HepG2 (cell line): Measurements from ENCODE around the gene PGRMC2. TPM values are rescaled to one million over a fixed set of nuclear protein-coding genes. Genes with fewer than 3 reads are reported as not detected.

ENCODE experiments used
- AKAP8 ChIP-seq: sonication (generic); formaldehyde crosslinking; IDR thresholded peaks from 2 replicates; pipeline ENCODE4 v1.5.1; 2020; ENCODE audit warnings: mild to moderate bottlenecking, missing genetic modification reagents
- CBFB ChIP-seq: sonication (generic); formaldehyde crosslinking; IDR thresholded peaks from 2 replicates; pipeline ENCODE4 v1.4.0; 2020; ENCODE audit warnings: missing genetic modification reagents
- DMAP1 ChIP-seq: IDR thresholded peaks from 2 replicates; pipeline ENCODE4 v1.6.1; 2016
- FOXA1 ChIP-seq, 2 experiments: fragments of 450-650 bp in 1 of 2; sonication (generic) in 1 of 2; formaldehyde crosslinking in 1 of 2; IDR thresholded peaks; 2 replicates each; pipeline versions ENCODE4 v1.4.0 to v1.6.1; 2016 to 2020; ENCODE audit warnings: missing genetic modification reagents in 1 of 2
- HMG20B ChIP-seq: conservative IDR thresholded peaks from 2 replicates; pipeline ENCODE4 v1.6.1; 2016; ENCODE audit warnings: missing genetic modification reagents, missing compliant biosample characterization
- KLF11 ChIP-seq: IDR thresholded peaks from 2 replicates; pipeline ENCODE4 v1.6.1; 2016; ENCODE audit warnings: missing compliant biosample characterization
- MAFK ChIP-seq, 2 experiments: IDR thresholded peaks in 1 of 2; conservative IDR thresholded peaks in 1 of 2; 2 replicates each; pipeline ENCODE4 v1.6.1; 2011; ENCODE audit warnings: improper control_type of control experiment in 2 of 2, low read length in 2 of 2
- MTA1 ChIP-seq: sonication (generic); formaldehyde crosslinking; IDR thresholded peaks from 2 replicates; pipeline ENCODE4 v1.4.0; 2020; ENCODE audit warnings: missing genetic modification reagents, mild to moderate bottlenecking, borderline replicate concordance
- NFE2L1 ChIP-seq: sonication (generic); formaldehyde crosslinking; IDR thresholded peaks from 2 replicates; pipeline ENCODE4 v1.4.0; 2020; ENCODE audit warnings: missing genetic modification reagents, mild to moderate bottlenecking, borderline replicate concordance
- RARA ChIP-seq: IDR thresholded peaks from 2 replicates; pipeline ENCODE4 v1.6.1; 2016; ENCODE audit warnings: missing genetic modification reagents, missing compliant biosample characterization
- RNF2 ChIP-seq: fragments of 450-650 bp; conservative IDR thresholded peaks from 2 replicates; pipeline ENCODE4 v1.6.1; 2016; ENCODE audit warnings: low read depth
- SALL1 ChIP-seq: sonication (generic); formaldehyde crosslinking; IDR thresholded peaks from 2 replicates; pipeline ENCODE4 v1.8.0; 2022; ENCODE audit warnings: mild to moderate bottlenecking, missing genetic modification reagents
- SALL2 ChIP-seq: sonication (generic); formaldehyde crosslinking; IDR thresholded peaks from 2 replicates; pipeline ENCODE4 v1.8.1; 2023; ENCODE audit warnings: mild to moderate bottlenecking, missing genetic modification reagents, inconsistent platforms
- SATB2 ChIP-seq: sonication (generic); formaldehyde crosslinking; IDR thresholded peaks from 2 replicates; pipeline ENCODE4 v1.5.0; 2020; ENCODE audit warnings: missing genetic modification reagents
- SIX1 ChIP-seq: sonication (generic); formaldehyde crosslinking; IDR thresholded peaks from 2 replicates; pipeline ENCODE4 v1.4.0; 2020; ENCODE audit warnings: missing genetic modification reagents, borderline replicate concordance
- TBX2 ChIP-seq: sonication (generic); formaldehyde crosslinking; IDR thresholded peaks from 2 replicates; pipeline ENCODE4 v1.5.0; 2020; ENCODE audit warnings: missing genetic modification reagents, mild to moderate bottlenecking, borderline replicate concordance
- TOE1 ChIP-seq: sonication (generic); formaldehyde crosslinking; IDR thresholded peaks from 2 replicates; pipeline ENCODE4 v1.4.0; 2020; ENCODE audit warnings: mild to moderate bottlenecking, missing genetic modification reagents
- ZBTB38 ChIP-seq: sonication (generic); formaldehyde crosslinking; IDR thresholded peaks from 2 replicates; pipeline ENCODE4 v1.5.1; 2020; ENCODE audit warnings: mild to moderate bottlenecking, missing genetic modification reagents
- ZFP1 ChIP-seq: IDR thresholded peaks from 2 replicates; pipeline ENCODE4 v1.6.1; 2016
- ZFP91 ChIP-seq: sonication (generic); formaldehyde crosslinking; IDR thresholded peaks from 2 replicates; pipeline ENCODE4 v1.9.0; 2022; ENCODE audit warnings: missing genetic modification reagents, mild to moderate bottlenecking, borderline replicate concordance
- ZNF124 ChIP-seq: sonication (generic); formaldehyde crosslinking; IDR thresholded peaks from 2 replicates; pipeline ENCODE4 v1.4.0; 2020; ENCODE audit warnings: missing genetic modification reagents
- ZNF18 ChIP-seq: sonication (generic); formaldehyde crosslinking; IDR thresholded peaks from 2 replicates; pipeline ENCODE4 v1.8.0; 2022; ENCODE audit warnings: mild to moderate bottlenecking, missing genetic modification reagents; ENCODE audit not compliant: insufficient replicate concordance
- ZNF33B ChIP-seq: sonication (generic); formaldehyde crosslinking; IDR thresholded peaks from 2 replicates; pipeline ENCODE4 v1.5.1; 2020; ENCODE audit warnings: mild to moderate bottlenecking, missing genetic modification reagents
- ZNF44 ChIP-seq: sonication (generic); formaldehyde crosslinking; IDR thresholded peaks from 2 replicates; pipeline ENCODE4 v1.5.1; 2020; ENCODE audit warnings: mild to moderate bottlenecking, missing genetic modification reagents
- ZNF547 ChIP-seq: sonication (generic); formaldehyde crosslinking; IDR thresholded peaks from 2 replicates; pipeline ENCODE4 v1.5.1; 2020; ENCODE audit warnings: mild to moderate bottlenecking, missing genetic modification reagents
- ZNF550 ChIP-seq: sonication (generic); formaldehyde crosslinking; IDR thresholded peaks from 2 replicates; pipeline ENCODE4 v1.4.0; 2020; ENCODE audit warnings: mild to moderate bottlenecking, missing genetic modification reagents, borderline replicate concordance
- ZNF558 ChIP-seq: sonication (generic); formaldehyde crosslinking; IDR thresholded peaks from 2 replicates; pipeline ENCODE4 v1.9.0; 2022; ENCODE audit warnings: mild to moderate bottlenecking, missing genetic modification reagents, borderline replicate concordance
- ZNF713 ChIP-seq: sonication (generic); formaldehyde crosslinking; IDR thresholded peaks from 2 replicates; pipeline ENCODE4 v1.4.0; 2020; ENCODE audit warnings: mild to moderate bottlenecking, missing genetic modification reagents
- ZNF761 ChIP-seq: sonication (generic); formaldehyde crosslinking; conservative IDR thresholded peaks from 2 replicates; pipeline ENCODE4 v1.4.0; 2020; ENCODE audit warnings: mild to moderate bottlenecking, missing genetic modification reagents
- polyA plus RNA-seq, 8 experiments: library from polyadenylated mRNA; depleted of rRNA in 3 of 8; stranded (reverse) in 7 of 8; unstranded in 1 of 8; fragments of >200 nt; fragmentation: Illumina TruSeq in 4 of 8; extraction: Trizol in 4 of 8; gene quantifications; 2 replicates each; pipeline versions ENCODE4 v1.2.1 to v1.2.3, GENCODE V29; 2011 to 2016; ENCODE audit warnings: low read depth in 4 of 8, missing spikeins in 1 of 8, mixed read lengths in 1 of 8; ENCODE audit not compliant: insufficient read depth in 1 of 8
- total RNA-seq, 5 experiments: library from RNA; depleted of rRNA; stranded (reverse); fragments of >200 nt; fragmentation: Illumina TruSeq; extraction: Trizol; gene quantifications; 2 replicates each; pipeline ENCODE4 v1.2.3, GENCODE V29; 2016; ENCODE audit warnings: low read depth in 1 of 5

PGRMC2 gene
- total and polyA plus RNA-seq, 2 of the 13 experiments (the other 11 are each of a cell fraction or from before 2014, with no cell fraction given) = 16.0 to 19.8 TPM

GRCh38 chr4:128310266-128310697 lies 22.7 kb upstream of the PGRMC2 start (continued):
- peak; percentile 84 for TF ChIP-seq SALL1
- TF ChIP-seq DMAP1 (CRISPR knock-in tag) = no peak
- TF ChIP-seq RARA (CRISPR knock-in tag) = peak; percentile 73
- no peak for TF ChIP-seq ZNF713 (CRISPR knock-in tag)
- no peak for TF ChIP-seq ZNF18 (CRISPR knock-in tag)
- no peak for TF ChIP-seq KLF11 (CRISPR knock-in tag)
- TF ChIP-seq TBX2 (CRISPR knock-in tag) = peak; percentile 38; the same call in 1 of the 2 replicates
- no peak for TF ChIP-seq SATB2 (CRISPR knock-in tag)
- no peak for TF ChIP-seq TOE1 (CRISPR knock-in tag)
- TF ChIP-seq MAFK (conservative IDR thresholded peaks at IDR 0.05 in 1 of 2, IDR thresholded peaks at IDR 0.05 in 1 of 2; ENCODE audit: low read length in 2 of 2) = no peak
- TF ChIP-seq ZNF761 (CRISPR knock-in tag) = no peak
- TF ChIP-seq MTA1 (CRISPR knock-in tag) = no peak
- no peak for TF ChIP-seq FOXA1 (IDR thresholded peaks at IDR 0.05)
- TF ChIP-seq FOXA1 (CRISPR knock-in tag; IDR thresholded peaks at IDR 0.05) = peak; percentile 30; the same call in 1 of the 2 replicates
- TF ChIP-seq ZNF550 = no peak
- TF ChIP-seq RNF2 = no peak
- TF ChIP-seq ZNF33B (CRISPR knock-in tag) = no peak
- TF ChIP-seq HMG20B (CRISPR knock-in tag) = no peak
- no peak for TF ChIP-seq SALL2 (CRISPR knock-in tag)
- TF ChIP-seq ZNF124 = no peak
- peak; percentile 95 for TF ChIP-seq ZFP91 (CRISPR knock-in tag)
- no peak for TF ChIP-seq ZNF44
- TF ChIP-seq CBFB (CRISPR knock-in tag) = no peak
- TF ChIP-seq ZNF547 = no peak
- TF ChIP-seq SIX1 = no peak
- TF ChIP-seq ZBTB38 (CRISPR knock-in tag) = no peak
- TF ChIP-seq ZNF558 = no peak
- no peak for TF ChIP-seq AKAP8
- TF ChIP-seq ZFP1 = no peak
- no peak for TF ChIP-seq NFE2L1 (CRISPR knock-in tag)
